HepG2 (cell line): ENCODE results near the gene SH3YL1. TPM values are rescaled to one million over a fixed set of nuclear protein-coding genes. Genes with fewer than 3 reads are reported as not detected.

Experiments used
- ATAC-seq: fragments of 200-7000 bp; cut with Tn5 transposase; 3 replicates; pipeline ENCODE4 v1.9.1; 2020; ENCODE audit warnings: mild to moderate bottlenecking, moderate library complexity
- BruUV-seq: library from RNA; stranded (reverse); fragments of 400-500 nt; replicated peaks from 2 replicates; lab custom pipeline; 2021; lab: Mats Ljungman, UMichigan
- CTCF ChIA-PET: fragments of 300-600 bp; formaldehyde crosslinking; extraction: SDS; loops from one replicate; lab custom pipeline; 2021; ENCODE audit warnings: low total read pairs, inconsistent platforms, low intra/inter-chr PET ratio; lab: Yijun Ruan, JAX
- POLR2A ChIA-PET: fragments of 350-600 bp; sonication (Branson Sonifier 250); formaldehyde crosslinking; loops from one replicate; lab custom pipeline; 2020; ENCODE audit warnings: antibody characterized with exemption, inconsistent platforms; lab: Yijun Ruan, JAX
- DNase-seq: peaks from one replicate; pipeline ENCODE4 v3.0.0-alpha.2; 2015; ENCODE audit warnings: low spot score
- FAIRE-seq: peaks from 3 replicates; lab custom pipeline; 2011; peaks lifted over from hg19 to GRCh38; lab: Jason Lieb, UNC
- H2AFZ ChIP-seq: one replicate; pipeline ENCODE4 v1.6.1; 2011; ENCODE audit warnings: low read length, inconsistent platforms
- H3K27ac ChIP-seq: fragments of 300-600 bp; 3 replicates; pipeline ENCODE4 v1.8.0; 2011; ENCODE audit warnings: mixed run types, mild to moderate bottlenecking, mixed read lengths, low read length, inconsistent platforms; ENCODE audit not compliant: insufficient read depth; ENCODE audit errors: extremely low read length
- H3K27me3 ChIP-seq, 2 experiments: fragments of 200-600 bp in 1 of 2; 2 replicates in 1 of 2; 3 replicates in 1 of 2; pipeline versions ENCODE4 v1.6.0 to v1.8.0; 2011; ENCODE audit warnings: low read length in 2 of 2, mild to moderate bottlenecking in 2 of 2, moderate library complexity in 2 of 2, inconsistent platforms in 1 of 2; ENCODE audit not compliant: insufficient read depth in 2 of 2, control insufficient read depth in 1 of 2
- H3K36me3 ChIP-seq, 2 experiments: fragments of 200-600 bp in 1 of 2; replicated peaks in 1 of 2; 2 replicates in 1 of 2; 3 replicates in 1 of 2; pipeline versions ENCODE4 v1.5.1 to v1.8.0; 2011; ENCODE audit warnings: low read length in 2 of 2, inconsistent platforms in 1 of 2; ENCODE audit not compliant: insufficient read depth in 2 of 2, control insufficient read depth in 1 of 2
- H3K4me1 ChIP-seq: 2 replicates; pipeline ENCODE4 v1.5.1; 2012; ENCODE audit warnings: low read length, inconsistent platforms; ENCODE audit not compliant: insufficient read depth
- H3K4me2 ChIP-seq: 2 replicates; pipeline ENCODE4 v1.6.0; 2011; ENCODE audit warnings: low read depth, low read length, inconsistent platforms
- H3K4me3 ChIP-seq, 3 experiments: fragments of 200-600 bp in 1 of 3; sonication (generic), shearing (Covaris generic) in 1 of 3; replicated peaks in 1 of 3; 2 replicates each; pipeline ENCODE4 v1.5.1; 2011 to 2016; ENCODE audit warnings: low read length in 3 of 3, inconsistent platforms in 2 of 3, low read depth in 2 of 3, mild to moderate bottlenecking in 2 of 3, control low read depth in 1 of 3, mixed read lengths in 1 of 3; ENCODE audit not compliant: insufficient read depth in 1 of 3
- H3K79me2 ChIP-seq: one replicate; pipeline ENCODE4 v1.6.1; 2011; ENCODE audit warnings: low read length, inconsistent platforms; ENCODE audit not compliant: insufficient read depth
- H3K9ac ChIP-seq: 2 replicates; pipeline ENCODE4 v1.6.0; 2011; ENCODE audit warnings: mild to moderate bottlenecking, low read depth, low read length, inconsistent platforms; ENCODE audit not compliant: insufficient read depth
- H3K9me3 ChIP-seq: 2 replicates; pipeline ENCODE4 v1.5.1; 2012; ENCODE audit warnings: mild to moderate bottlenecking, low read length
- H4K20me1 ChIP-seq: 2 replicates; pipeline ENCODE4 v1.6.0; 2011; ENCODE audit warnings: inconsistent platforms, mild to moderate bottlenecking, low read length, moderate library complexity; ENCODE audit not compliant: insufficient read depth
- ASH2L ChIP-seq: fragments of 300-600, 200-600 bp; sonication (generic); IDR thresholded peaks from 2 replicates; pipeline ENCODE4 v1.7.0; 2017; ENCODE audit warnings: low read depth, mild to moderate bottlenecking, moderate library complexity, mixed read lengths, low read length; ENCODE audit not compliant: insufficient read length
- KMT2B ChIP-seq: IDR thresholded peaks from 2 replicates; pipeline ENCODE4 v1.6.1; 2016; ENCODE audit warnings: missing genetic modification reagents, missing compliant biosample characterization
- MED8 ChIP-seq: sonication (generic); formaldehyde crosslinking; IDR thresholded peaks from 2 replicates; pipeline ENCODE4 v1.8.1; 2023; ENCODE audit warnings: mild to moderate bottlenecking, missing genetic modification reagents; ENCODE audit not compliant: insufficient replicate concordance
- MYNN ChIP-seq: sonication (generic); formaldehyde crosslinking; IDR thresholded peaks from 2 replicates; pipeline ENCODE4 v1.4.0; 2020; ENCODE audit warnings: mild to moderate bottlenecking, low read depth, missing genetic modification reagents
- NFE2 ChIP-seq: sonication (generic); formaldehyde crosslinking; IDR thresholded peaks from 2 replicates; pipeline ENCODE4 v1.4.0; 2020; ENCODE audit warnings: missing genetic modification reagents
- SP140L ChIP-seq: sonication (generic); formaldehyde crosslinking; IDR thresholded peaks from 2 replicates; pipeline ENCODE4 v1.4.0; 2020; ENCODE audit warnings: missing genetic modification reagents, borderline replicate concordance
- SP5 ChIP-seq: IDR thresholded peaks from 2 replicates; pipeline ENCODE4 v1.6.1; 2016; ENCODE audit warnings: low read depth, borderline replicate concordance
- TEAD3 ChIP-seq: optimal IDR thresholded peaks from 2 replicates; pipeline ENCODE3; 2016; ENCODE audit warnings: borderline replicate concordance
- ZNF101 ChIP-seq: sonication (generic); formaldehyde crosslinking; IDR thresholded peaks from 2 replicates; pipeline ENCODE4 v1.4.0; 2020; ENCODE audit warnings: mild to moderate bottlenecking, low read depth, missing genetic modification reagents, borderline replicate concordance
- ZNF432 ChIP-seq: sonication (generic); formaldehyde crosslinking; IDR thresholded peaks from 2 replicates; pipeline ENCODE4 v1.5.0; 2020; ENCODE audit warnings: missing genetic modification reagents, mild to moderate bottlenecking, borderline replicate concordance
- ZNF660 ChIP-seq: sonication (generic); formaldehyde crosslinking; IDR thresholded peaks from 2 replicates; pipeline ENCODE4 v1.5.1; 2020; ENCODE audit warnings: mild to moderate bottlenecking, low read depth, missing genetic modification reagents, borderline replicate concordance
- ZNF790 ChIP-seq: sonication (generic); formaldehyde crosslinking; IDR thresholded peaks from 2 replicates; pipeline ENCODE4 v1.8.0; 2022; ENCODE audit warnings: missing genetic modification reagents, mild to moderate bottlenecking, borderline replicate concordance
- WGBS: methylation state at CpG from one replicate; pipeline ENCODE4 v1.1.6; 2017; ENCODE audit warnings: low lambda C conversion rate; 5-methylcytosine and 5-hydroxymethylcytosine counted together
- in situ Hi-C: cut with HindIII; loops from 2 replicates; pipeline ENCODE4 v1.10.0; 2017; ENCODE audit warnings: low pct_unique_long_range_greater_than_20kb; ENCODE audit not compliant: extremely low pct_ligation_motif_present
- intact Hi-C: fragments of 100-400 bp; cut with micrococcal nuclease; formaldehyde crosslinking; loops from one replicate; pipeline ENCODE4 v1.10.0; 2022; ENCODE audit not compliant: unreplicated experiment
- polyA plus RNA-seq, 8 experiments: library from polyadenylated mRNA; depleted of rRNA in 3 of 8; stranded (reverse) in 7 of 8; unstranded in 1 of 8; fragments of >200 nt; fragmentation: Illumina TruSeq in 4 of 8; extraction: Trizol in 4 of 8; gene quantifications; 2 replicates each; pipeline versions ENCODE4 v1.2.1 to v1.2.3, GENCODE V29; 2011 to 2016; ENCODE audit warnings: low read depth in 4 of 8, missing spikeins in 1 of 8, mixed read lengths in 1 of 8; ENCODE audit not compliant: insufficient read depth in 1 of 8
- total RNA-seq, 5 experiments: library from RNA; depleted of rRNA; stranded (reverse); fragments of >200 nt; fragmentation: Illumina TruSeq; extraction: Trizol; gene quantifications; 2 replicates each; pipeline ENCODE4 v1.2.3, GENCODE V29; 2016; ENCODE audit warnings: low read depth in 1 of 5
- TF ChIP-seq, protein P1 (sequence below): sonication (generic); formaldehyde crosslinking; IDR thresholded peaks from 2 replicates; pipeline ENCODE4 v1.4.0; 2020; ENCODE audit warnings: missing genetic modification reagents, low read depth, mild to moderate bottlenecking, borderline replicate concordance
- TF ChIP-seq, protein P2 (sequence below): sonication (generic); formaldehyde crosslinking; IDR thresholded peaks from 2 replicates; pipeline ENCODE4 v1.4.0; 2020; ENCODE audit warnings: missing genetic modification reagents, borderline replicate concordance
- TF ChIP-seq, protein P3 (sequence below): sonication (generic); formaldehyde crosslinking; IDR thresholded peaks from 2 replicates; pipeline ENCODE4 v1.4.0; 2020; ENCODE audit warnings: mild to moderate bottlenecking, missing genetic modification reagents
- TF ChIP-seq, protein P4 (sequence below): sonication (generic); formaldehyde crosslinking; IDR thresholded peaks from 2 replicates; pipeline ENCODE4 v1.8.0; 2022; ENCODE audit warnings: mild to moderate bottlenecking, missing genetic modification reagents; ENCODE audit not compliant: insufficient replicate concordance

Gene SH3YL1
- total and polyA plus RNA-seq, 2 of the 13 experiments (the other 11 are each of a cell fraction or from before 2014, with no cell fraction given) = 13.0 to 48.2 TPM

DNA sequence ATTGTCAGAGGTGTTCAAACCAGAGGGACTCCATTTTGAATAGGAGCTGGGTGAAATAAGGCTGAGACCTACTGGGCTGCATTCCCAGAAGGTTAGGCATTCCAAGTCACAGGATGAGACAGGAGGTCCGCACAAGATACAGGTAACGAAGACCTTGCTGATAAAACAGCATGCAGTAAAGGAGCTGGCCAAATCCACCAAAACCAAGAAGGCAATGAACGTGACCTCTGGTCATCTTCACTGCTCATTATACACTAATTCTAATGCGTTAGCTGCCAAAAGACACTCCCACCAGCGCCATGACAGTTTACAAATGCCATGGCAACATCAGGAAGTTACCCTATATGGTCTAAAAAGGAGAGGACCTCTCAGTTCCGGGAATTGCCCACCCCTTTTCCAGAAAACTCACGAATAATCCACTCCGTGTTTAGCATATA, 10.6 kb downstream of the SH3YL1 start:
- no TSS peak for BruUV-seq
- ChIA-PET POLR2A (no interaction called here), CTCF (no interaction called here)
- H3K9me3 ChIP-seq = peaks cover 5% of the 10 kb centered on the region; the same call in 1 of the 2 replicates
- WGBS = 97% methylated on average over 8 of the region's 8 CpGs
- H4K20me1 ChIP-seq = no peaks in the 10 kb centered on the region
- TF ChIP-seq MED8 (CRISPR knock-in tag) (no peak), NFE2 (CRISPR knock-in tag) (no peak), SP140L (CRISPR knock-in tag) (no peak), ZNF790 (CRISPR knock-in tag) (no peak), ASH2L (no peak), ZNF660 (CRISPR knock-in tag) (no peak), SP5 (CRISPR knock-in tag) (no peak), KMT2B (no peak), ZNF432 (no peak), MYNN (no peak), ZNF101 (CRISPR knock-in tag) (no peak), TEAD3 (no peak)
- TF ChIP-seq, protein P1, sequence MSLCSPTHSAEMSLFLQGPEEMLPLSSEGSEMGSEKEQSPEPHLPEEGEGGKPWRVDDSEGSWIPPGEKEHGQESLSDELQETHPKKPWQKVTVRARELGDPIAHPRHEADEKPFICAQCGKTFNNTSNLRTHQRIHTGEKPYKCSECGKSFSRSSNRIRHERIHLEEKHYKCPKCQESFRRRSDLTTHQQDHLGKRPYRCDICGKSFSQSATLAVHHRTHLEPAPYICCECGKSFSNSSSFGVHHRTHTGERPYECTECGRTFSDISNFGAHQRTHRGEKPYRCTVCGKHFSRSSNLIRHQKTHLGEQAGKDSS = no peak
- TF ChIP-seq, protein P2, sequence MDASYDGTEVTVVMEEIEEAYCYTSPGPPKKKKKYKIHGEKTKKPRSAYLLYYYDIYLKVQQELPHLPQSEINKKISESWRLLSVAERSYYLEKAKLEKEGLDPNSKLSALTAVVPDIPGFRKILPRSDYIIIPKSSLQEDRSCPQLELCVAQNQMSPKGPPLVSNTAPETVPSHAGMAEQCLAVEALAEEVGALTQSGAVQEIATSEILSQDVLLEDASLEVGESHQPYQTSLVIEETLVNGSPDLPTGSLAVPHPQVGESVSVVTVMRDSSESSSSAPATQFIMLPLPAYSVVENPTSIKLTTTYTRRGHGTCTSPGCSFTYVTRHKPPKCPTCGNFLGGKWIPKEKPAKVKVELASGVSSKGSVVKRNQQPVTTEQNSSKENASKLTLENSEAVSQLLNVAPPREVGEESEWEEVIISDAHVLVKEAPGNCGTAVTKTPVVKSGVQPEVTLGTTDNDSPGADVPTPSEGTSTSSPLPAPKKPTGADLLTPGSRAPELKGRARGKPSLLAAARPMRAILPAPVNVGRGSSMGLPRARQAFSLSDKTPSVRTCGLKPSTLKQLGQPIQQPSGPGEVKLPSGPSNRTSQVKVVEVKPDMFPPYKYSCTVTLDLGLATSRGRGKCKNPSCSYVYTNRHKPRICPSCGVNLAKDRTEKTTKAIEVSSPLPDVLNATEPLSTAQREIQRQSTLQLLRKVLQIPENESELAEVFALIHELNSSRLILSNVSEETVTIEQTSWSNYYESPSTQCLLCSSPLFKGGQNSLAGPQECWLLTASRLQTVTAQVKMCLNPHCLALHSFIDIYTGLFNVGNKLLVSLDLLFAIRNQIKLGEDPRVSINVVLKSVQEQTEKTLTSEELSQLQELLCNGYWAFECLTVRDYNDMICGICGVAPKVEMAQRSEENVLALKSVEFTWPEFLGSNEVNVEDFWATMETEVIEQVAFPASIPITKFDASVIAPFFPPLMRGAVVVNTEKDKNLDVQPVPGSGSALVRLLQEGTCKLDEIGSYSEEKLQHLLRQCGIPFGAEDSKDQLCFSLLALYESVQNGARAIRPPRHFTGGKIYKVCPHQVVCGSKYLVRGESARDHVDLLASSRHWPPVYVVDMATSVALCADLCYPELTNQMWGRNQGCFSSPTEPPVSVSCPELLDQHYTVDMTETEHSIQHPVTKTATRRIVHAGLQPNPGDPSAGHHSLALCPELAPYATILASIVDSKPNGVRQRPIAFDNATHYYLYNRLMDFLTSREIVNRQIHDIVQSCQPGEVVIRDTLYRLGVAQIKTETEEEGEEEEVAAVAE (CRISPR knock-in tag) = no peak
- TF ChIP-seq, protein P3, sequence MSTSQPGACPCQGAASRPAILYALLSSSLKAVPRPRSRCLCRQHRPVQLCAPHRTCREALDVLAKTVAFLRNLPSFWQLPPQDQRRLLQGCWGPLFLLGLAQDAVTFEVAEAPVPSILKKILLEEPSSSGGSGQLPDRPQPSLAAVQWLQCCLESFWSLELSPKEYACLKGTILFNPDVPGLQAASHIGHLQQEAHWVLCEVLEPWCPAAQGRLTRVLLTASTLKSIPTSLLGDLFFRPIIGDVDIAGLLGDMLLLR (CRISPR knock-in tag) = no peak
- TF ChIP-seq, protein P4, sequence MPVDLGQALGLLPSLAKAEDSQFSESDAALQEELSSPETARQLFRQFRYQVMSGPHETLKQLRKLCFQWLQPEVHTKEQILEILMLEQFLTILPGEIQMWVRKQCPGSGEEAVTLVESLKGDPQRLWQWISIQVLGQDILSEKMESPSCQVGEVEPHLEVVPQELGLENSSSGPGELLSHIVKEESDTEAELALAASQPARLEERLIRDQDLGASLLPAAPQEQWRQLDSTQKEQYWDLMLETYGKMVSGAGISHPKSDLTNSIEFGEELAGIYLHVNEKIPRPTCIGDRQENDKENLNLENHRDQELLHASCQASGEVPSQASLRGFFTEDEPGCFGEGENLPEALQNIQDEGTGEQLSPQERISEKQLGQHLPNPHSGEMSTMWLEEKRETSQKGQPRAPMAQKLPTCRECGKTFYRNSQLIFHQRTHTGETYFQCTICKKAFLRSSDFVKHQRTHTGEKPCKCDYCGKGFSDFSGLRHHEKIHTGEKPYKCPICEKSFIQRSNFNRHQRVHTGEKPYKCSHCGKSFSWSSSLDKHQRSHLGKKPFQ (CRISPR knock-in tag) = no peak
- H3K9ac ChIP-seq = no peak overlapping the region
- H3K4me1 ChIP-seq = peaks cover 50% of the 10 kb centered on the region
- H2AFZ ChIP-seq = no peak overlapping the region
- intact Hi-C loops (no loop called here), in situ Hi-C loops (no loop called here)
- no peak for ATAC-seq
- no peak for FAIRE-seq
- no peak for DNase-seq
- H3K4me3 ChIP-seq = no peak overlapping the region
- H3K79me2 ChIP-seq = peaks cover 2% of the 10 kb centered on the region
- H3K27me3 ChIP-seq = no peaks in the 10 kb centered on the region
- no peak overlapping the region for H3K27ac ChIP-seq
- no peaks in the 10 kb centered on the region; a peak in 1 of 5 replicates for H3K36me3 ChIP-seq
- no peak overlapping the region for H3K4me2 ChIP-seq
